ENCODE results near the gene TMEM181. TPM values are rescaled to one million over a fixed set of nuclear protein-coding genes. Genes with fewer than 3 reads are reported as not detected.
A peak's percentile ranks its signal among the peaks of the same experiment; 100 is the strongest.

Gene TMEM181
- total RNA-seq, 4 donors from 2014 or later: 10.5 to 22.1 (median 16.8) TPM

DNA sequence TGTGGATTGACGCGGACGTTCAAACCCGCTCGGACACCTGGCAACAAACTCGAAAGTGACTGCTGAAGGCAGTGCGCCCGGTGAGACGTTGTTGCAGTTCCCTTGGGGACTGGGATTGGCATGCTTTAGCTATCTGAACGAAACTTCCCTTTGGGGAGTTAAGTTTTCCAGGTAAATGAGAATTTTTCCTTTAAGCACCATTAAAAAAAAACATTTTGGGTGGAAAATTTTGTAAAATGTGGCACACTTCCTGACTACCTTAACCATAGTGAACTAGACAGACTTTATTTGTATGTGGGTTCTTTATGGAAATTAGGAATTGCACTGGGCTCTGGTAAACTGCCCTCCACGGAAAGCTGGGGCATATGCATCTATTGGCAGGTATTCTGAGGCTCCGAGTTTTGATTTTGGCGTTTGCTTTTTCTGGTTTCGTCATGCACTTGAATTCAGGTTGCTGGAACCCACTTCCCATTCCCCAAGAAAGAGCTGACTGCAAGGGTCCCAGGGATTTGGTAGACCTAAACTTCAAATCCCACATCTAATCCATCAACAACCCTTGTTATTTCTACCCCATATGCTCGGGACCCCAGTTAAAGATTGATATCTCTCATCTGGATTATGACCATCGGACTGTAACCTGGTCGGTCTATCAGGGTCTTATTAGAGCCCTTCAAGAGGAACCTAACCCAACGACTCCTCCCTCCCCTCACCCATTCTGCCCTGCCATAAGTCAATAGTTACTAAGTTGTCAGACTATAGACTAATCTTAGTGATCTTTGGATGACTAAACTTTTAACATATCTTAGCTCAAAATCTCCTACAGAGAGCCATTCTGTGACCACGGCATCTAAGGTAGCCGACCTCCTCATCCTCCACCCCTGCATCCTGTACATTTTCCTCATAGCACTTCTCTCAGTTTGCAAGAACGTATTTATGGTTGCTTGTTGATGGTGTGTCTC is 85.5 kb downstream of the TMEM181 start:
- 30 to 39% methylated on average over 16 to 21 of the region's 21 CpGs for WGBS, 2 donors
- Histone ChIP-seq H3K4me3 (peak overlapping the region; percentile 97 to 100 (median 98)), H3K9me3 (no peaks in the 10 kb centered on the region), H3K27me3 (no peaks in the 10 kb centered on the region), H3K36me3 (peaks cover 0 to 3% (median 0%) of the 10 kb centered on the region in 3 donors), H3K4me1 (peaks cover 19 to 64% (median 24%) of the 10 kb centered on the region in 3 donors), H3K27ac (peak overlapping the region; percentile 98 to 100 (median 100))
- no peak for DNase-seq
- TF ChIP-seq, protein P1, sequence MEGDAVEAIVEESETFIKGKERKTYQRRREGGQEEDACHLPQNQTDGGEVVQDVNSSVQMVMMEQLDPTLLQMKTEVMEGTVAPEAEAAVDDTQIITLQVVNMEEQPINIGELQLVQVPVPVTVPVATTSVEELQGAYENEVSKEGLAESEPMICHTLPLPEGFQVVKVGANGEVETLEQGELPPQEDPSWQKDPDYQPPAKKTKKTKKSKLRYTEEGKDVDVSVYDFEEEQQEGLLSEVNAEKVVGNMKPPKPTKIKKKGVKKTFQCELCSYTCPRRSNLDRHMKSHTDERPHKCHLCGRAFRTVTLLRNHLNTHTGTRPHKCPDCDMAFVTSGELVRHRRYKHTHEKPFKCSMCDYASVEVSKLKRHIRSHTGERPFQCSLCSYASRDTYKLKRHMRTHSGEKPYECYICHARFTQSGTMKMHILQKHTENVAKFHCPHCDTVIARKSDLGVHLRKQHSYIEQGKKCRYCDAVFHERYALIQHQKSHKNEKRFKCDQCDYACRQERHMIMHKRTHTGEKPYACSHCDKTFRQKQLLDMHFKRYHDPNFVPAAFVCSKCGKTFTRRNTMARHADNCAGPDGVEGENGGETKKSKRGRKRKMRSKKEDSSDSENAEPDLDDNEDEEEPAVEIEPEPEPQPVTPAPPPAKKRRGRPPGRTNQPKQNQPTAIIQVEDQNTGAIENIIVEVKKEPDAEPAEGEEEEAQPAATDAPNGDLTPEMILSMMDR (IDR thresholded peaks at IDR 0.05): no peak
- intact Hi-C loops (cut with DNase I): no loop called here

DNA sequence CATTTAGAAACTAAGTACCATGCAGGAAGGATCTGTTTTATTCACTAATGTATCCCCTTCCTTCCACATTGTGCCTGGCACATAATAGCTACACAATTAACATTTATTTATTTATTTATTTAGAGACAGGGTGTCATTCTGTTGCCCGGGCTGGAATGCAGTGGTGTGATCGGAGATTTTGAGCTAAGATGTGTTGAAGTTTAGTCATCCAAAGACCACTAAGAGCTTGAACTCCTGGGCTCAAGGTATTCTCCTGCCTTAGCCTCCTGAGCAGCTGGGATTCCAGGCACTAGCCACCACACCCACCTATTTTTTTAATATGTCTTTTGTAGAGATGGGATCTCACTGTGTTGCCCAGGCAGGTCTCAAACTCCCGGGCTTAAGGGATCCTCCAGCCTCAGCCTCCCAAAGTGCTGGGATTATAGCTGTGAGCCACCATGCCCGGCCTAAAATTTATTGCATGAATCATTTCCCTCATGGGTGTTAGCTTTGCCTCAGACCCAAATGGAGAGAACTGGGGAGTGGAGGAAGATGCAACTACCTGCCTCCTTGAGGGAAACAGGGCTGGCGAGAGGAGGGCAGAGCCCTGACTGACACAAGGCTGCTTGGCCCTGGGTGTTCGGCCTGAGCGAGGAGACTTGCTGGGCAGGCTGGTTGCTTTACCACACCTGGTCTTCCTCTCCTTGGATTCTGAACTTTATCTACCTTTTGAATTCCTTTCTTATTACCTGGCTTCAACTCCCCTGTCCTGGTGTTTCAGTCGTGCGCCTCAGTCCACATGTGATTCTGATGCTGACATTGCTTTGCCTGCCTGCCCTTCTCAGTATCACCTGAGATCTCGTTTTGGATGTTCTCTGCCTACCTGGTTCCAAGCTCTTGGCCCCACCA is 86.4 kb downstream of the TMEM181 start:
- intact Hi-C loops (cut with DNase I): no loop called here
- 47 to 81% methylated on average over 9 of the region's 10 CpGs for WGBS, 2 donors
- Histone ChIP-seq H3K27ac (peak overlapping the region in 3 of 4 donors; percentile 98 to 100 (median 100)), H3K27me3 (no peaks in the 10 kb centered on the region), H3K9me3 (no peaks in the 10 kb centered on the region), H3K4me3 (no peak overlapping the region), H3K4me1 (peaks cover 19 to 54% (median 24%) of the 10 kb centered on the region in 3 donors), H3K36me3 (no peaks in the 10 kb centered on the region)
- no peak for TF ChIP-seq POLR2A (IDR thresholded peaks at IDR 0.05)
- TF ChIP-seq, protein P1 (IDR thresholded peaks at IDR 0.05): no peak
- DNase-seq: no peak

DNA sequence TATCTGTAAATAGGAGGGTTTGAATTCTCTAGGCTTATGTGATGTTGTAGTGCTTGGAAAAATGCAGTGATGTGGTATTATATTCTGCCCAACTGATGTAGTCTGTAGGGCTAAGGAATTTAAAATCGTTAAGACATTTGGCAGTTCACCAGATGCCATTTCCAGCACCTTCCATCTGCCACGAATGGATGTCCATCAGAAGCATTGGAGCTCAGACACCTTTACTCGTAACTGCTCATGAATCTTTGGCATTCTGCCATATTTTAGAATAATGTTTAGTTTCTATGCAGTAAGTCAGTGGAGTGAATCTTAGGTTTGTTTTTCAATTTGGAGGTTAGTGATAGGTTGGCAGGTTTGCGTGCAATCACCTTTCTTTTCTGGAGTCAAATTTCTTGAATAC is 87.6 kb downstream of the TMEM181 start:
- Histone ChIP-seq H3K9me3 (no peaks in the 10 kb centered on the region), H3K4me1 (peaks cover 15 to 42% (median 16%) of the 10 kb centered on the region in 3 donors), H3K36me3 (no peaks in the 10 kb centered on the region), H3K27ac (peak overlapping the region in 1 of 4 donors; percentile 53), H3K4me3 (no peak overlapping the region), H3K27me3 (no peaks in the 10 kb centered on the region)
- WGBS, 2 donors: 66% methylated on average over 4 of the region's 4 CpGs
- TF ChIP-seq POLR2A (IDR thresholded peaks at IDR 0.05): no peak
- TF ChIP-seq, protein P1 (IDR thresholded peaks at IDR 0.05): no peak
- DNase-seq: no peak
- intact Hi-C loops (cut with DNase I): no loop called here

GRCh38 chr6:158648682-158649131 is 88.8 kb downstream of the TMEM181 start:
- peaks cover 4 to 30% (median 9%) of the 10 kb centered on the region in 3 donors for H3K4me1 ChIP-seq
- H3K9me3 ChIP-seq: no peaks in the 10 kb centered on the region
- intact Hi-C loops (cut with DNase I): no loop called here
- H3K27ac ChIP-seq: peak overlapping the region; percentile 30 to 81 (median 71)
- no peaks in the 10 kb centered on the region for H3K36me3 ChIP-seq
- H3K4me3 ChIP-seq: no peak overlapping the region
- WGBS, 2 donors: 40 to 50% methylated on average over 5 of the region's 5 CpGs
- TF ChIP-seq, protein P1 (IDR thresholded peaks at IDR 0.05): no peak
- no peak for TF ChIP-seq POLR2A (IDR thresholded peaks at IDR 0.05)
- no peaks in the 10 kb centered on the region for H3K27me3 ChIP-seq
- no peak for DNase-seq

Measured in esophagus squamous epithelium (tissue), 5 donors.